T-helper 2 cell treated with Interferon-gamma antibody and Interleukin-4, amounts not matched to agents 100 ng/mL and 5 ng/mL, for 36 hours (primary cell): Measurements from ENCODE around the gene RNF144B. TPM values are rescaled to one million over a fixed set of nuclear protein-coding genes. Genes with fewer than 3 reads are reported as not detected.

ENCODE experiments used
- intact Hi-C: fragments of 100-400 bp; cut with micrococcal nuclease; formaldehyde crosslinking; loops from one replicate; pipeline ENCODE4 v1.15.1; 2023
- total RNA-seq: library from RNA; stranded (reverse); gene quantifications from 2 replicates; pipeline ENCODE4 v1.2.3, GENCODE V29; 2022

Gene RNF144B
- total RNA-seq, 1 donor from 2014 or later = 2.1 TPM

DNA sequence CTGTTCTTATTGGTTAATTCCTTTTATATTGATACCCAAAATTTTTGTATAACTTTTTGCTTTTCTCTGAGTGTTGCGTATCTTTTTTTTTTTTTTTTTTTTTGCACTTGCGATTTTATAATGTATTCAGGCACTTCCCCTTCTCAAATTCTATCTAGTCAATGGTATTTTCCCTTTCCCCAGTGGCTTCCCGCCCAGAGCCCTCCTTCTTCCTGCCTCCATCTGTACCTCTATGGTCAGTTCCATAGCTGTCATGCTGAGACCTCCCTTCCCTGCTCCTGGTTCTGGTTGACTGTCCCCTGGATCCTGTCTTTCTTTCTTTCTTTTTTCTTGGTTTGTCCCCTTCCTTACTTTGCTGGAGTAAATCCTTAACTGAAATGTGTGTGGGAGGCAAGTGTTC lies 94.7 kb downstream of the RNF144B start:
- intact Hi-C loops = no loop called here

DNA sequence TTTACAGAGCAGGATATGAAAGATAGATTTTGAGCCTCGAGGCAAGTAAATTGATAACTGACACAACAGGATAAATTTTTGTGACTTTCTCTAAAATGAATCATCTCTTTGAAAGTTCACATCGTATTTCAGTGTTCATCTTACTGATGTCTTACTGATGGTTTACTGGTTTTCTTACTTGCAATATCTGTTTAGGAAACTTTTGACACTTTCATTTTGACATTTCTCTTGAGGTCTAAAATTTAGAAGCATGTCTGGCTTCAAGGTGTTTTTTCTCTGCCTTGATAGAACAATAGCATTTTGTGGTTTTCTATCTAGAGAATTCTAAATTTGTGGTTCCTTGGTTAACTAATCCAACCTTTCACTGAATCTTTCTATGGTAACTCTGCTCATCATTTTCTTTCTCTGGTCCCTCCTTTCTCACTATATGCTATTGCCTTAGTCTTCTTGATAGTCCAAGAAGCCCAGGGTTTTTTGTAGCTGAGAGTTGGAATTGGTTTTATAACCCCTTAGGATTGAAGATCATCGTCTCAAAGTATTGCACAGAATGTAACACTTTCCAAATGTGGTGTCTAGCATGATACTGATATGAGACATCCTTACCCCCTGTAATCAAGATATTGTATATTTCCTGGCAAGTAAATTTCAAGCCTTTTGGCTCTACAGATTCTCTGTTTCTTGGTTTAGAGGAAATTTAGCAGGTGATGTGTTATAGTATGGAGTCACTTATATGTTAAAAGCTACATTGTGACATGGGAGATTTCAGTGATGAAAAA lies 98.7 kb downstream of the RNF144B start:
- intact Hi-C loops = no loop called here

DNA sequence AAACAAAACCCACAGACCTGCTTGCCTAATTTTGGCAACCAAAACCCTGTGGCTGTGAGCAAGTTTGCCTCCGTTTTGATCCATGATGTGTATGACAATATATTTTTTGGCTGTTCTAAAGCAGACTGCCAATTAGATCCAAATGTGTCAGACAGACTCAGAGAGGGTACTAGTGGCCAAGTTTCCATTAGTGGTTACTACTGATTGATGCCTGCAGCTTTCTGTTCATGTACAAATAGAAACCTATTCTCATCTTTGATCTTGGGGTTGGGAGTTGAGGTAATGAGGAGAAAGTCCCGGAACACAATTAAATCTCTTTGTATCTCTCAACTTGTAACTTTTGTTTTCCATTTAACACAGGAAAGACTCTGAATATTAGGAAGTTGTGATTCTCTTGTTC lies 100.9 kb downstream of the RNF144B start:
- intact Hi-C loops = no loop called here

DNA sequence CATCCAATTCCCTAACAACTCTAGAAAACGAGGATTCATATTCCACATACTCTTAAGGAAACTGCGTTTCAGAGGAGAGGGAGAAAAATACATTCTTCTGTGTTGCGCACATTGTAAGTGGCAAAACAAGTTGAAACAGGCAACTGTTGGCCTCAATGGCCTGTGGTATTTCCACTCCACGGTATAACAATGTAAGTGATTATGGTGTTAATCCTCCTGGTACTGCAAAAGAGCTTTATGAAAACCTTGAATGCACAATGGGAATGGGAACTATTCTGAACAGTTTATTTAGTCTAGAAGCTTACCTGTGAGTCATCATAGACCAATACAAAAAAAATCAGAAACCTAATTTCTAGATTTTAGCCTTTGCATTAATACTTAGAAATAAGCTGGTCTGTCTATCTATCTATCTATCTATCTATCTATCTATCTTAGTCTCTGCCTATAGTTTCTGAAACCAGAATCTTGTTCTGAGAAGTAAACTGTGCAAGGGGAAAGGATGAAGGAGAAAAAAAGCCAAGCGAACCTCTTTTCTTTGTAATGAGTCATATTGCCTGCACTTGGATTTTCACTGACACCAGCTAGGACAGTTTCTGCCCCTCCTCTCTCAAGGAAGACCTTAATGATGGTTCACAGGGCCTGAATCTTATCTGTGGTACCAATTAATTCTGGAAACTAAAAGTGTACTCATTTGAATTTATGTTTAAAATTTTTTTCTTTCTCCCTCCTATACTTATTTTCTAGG lies 101.5 kb downstream of the RNF144B start:
- intact Hi-C loops = no loop called here

DNA sequence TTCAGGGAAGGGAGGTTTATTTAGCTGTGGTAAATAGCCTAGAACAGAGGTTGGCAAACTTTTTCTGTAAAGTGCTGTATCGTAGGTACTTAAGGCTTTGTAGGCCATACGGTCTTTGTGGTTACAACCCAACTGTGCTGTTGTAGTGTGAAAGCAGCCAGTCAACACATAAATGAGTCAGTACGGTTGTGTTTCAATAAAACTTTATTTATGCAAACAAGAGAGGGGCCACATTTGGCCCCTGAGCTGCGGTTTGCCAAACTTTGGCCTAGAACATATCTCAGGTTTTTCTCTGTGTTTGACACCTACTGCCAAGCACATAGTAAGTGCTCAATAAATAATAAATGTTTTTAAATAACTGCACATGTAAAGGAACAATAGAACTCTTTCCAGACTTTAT lies 102.2 kb downstream of the RNF144B start:
- intact Hi-C loops = no loop called here

DNA sequence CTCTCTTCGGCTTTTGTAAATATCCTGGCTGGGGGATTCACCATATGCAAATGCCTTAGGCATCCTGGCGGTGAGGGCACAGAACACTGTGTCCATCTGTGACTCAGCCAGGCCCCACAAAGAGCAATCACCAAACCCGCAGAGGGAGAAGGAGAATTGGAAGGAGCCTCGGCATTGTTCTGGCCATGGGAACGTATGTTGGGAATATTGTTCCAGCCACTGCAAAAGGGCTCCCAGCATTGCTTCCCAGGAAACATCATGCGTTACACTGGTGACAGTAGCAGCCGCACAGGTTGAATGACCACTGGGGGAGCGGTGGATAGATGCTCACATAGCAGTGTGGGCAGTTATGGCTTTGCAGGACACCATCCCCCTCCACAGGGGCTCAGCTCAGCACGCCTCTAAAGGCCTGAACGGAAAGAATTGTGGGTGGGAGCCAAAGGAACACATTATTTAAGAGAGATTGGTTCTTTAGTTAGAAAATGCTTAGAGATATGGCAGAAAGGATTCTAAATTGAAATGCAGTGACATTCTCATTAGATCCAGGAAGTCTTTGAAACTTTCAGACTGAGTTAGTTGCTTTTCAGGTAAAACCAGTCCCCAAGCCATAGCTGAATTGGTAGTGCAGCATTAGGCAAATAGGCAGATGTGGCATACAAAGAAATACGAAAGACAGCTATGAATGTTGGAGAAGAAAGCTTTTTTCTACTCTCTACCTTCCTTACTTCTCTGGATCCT lies 104.3 kb downstream of the RNF144B start:
- intact Hi-C loops = no loop called here

DNA sequence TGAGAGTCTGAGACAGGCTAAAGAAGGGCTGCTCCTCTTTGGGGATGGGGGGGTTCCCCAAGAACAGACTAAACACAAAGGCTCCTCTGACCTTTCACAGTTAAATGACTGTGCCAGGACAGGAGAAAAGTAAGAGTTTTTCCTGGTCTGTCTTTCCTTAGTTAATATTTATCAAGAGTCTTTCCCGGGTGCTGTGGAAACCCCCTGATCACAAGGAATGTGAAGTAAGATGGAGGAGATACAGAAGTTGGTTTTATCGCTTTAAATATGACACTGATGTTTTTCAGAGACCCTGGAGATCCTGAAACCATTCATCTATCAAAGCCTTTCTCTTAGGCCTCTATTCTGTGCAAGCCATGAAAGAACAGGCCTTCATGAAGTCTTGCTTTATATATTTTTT lies 105.8 kb downstream of the RNF144B start:
- intact Hi-C loops = no loop called here

DNA sequence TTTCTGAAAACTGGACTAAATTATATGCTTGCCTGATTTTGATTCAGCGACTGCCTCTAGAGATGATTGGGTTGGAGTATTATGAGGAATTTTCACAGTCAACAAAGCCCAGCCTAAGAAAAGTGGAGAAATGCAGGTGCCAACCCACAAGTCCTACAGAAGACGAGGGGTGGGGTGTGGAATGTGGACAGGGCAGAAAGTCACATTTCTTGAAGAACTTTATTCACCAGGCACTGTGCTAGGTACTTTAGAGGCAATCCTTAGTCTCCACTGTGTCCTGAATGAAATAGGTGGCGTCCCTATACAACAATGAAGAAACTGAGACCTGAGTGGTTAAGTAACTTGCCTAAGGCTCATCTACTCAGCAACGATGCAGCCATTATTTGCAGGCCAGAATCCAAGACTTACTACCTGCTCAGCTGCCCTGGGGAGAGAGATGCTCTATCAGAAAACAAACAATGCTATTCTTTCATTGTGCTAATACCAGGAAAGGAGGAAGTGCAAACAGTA lies 106.3 kb downstream of the RNF144B start:
- intact Hi-C loops = no loop called here

DNA sequence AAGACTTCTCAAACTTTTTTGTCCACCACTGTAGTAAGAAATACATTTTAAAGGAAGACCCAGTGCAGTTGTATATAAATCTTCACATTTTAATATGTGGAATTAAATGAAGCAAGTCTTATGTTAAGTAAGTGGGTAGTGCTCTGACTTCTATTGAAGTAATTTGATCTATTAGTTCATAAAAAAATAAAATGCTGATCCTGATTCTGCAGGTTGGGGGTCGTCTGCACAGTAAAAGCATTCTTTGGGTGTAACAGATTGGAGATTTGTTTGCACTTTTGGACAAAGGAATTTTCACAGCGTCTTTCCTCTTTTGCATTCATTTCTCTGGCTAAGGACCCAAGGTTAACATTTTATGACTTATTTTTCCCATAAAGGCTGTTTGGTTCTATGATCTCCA lies 106.8 kb downstream of the RNF144B start:
- intact Hi-C loops = no loop called here

DNA sequence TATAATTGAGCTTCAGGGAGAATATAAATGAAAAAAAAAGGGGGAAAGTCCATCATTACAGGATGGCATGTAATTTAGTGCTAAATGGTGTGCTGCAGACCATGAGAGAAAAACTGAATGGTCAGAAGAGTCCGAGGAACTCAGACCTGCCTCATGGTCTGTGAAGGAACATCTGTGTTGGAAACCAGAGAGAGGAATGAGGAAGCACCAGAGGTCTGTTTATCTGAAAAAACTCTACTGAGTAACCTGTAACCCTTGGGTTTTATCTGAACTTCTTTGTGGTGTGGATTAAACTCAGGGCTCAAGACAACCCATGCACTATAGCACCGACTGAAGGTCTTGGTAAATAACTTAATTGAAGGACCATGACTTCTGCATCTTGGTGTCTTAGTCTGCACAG lies 108.1 kb downstream of the RNF144B start:
- intact Hi-C loops = no loop called here

DNA sequence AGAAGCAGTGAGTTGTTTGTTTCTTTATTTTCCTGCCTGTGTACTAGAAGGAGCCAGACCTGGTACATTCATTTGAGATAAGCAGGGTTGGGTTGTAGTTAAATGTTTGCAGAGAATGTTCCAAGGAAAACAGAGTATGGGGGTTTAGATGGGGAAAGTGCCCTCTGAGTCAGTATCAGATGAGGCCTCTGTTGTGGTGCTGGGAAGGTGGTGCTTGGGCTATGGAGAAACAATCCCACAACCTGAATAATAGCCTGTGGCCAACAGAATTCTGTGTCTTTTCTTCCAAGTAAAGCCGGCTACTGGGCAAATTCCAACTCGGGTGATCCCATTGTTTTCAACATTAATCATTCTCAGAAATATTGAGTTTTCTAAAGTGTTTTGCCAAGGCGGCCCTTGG lies 109.3 kb downstream of the RNF144B start:
- intact Hi-C loops = no loop called here

DNA sequence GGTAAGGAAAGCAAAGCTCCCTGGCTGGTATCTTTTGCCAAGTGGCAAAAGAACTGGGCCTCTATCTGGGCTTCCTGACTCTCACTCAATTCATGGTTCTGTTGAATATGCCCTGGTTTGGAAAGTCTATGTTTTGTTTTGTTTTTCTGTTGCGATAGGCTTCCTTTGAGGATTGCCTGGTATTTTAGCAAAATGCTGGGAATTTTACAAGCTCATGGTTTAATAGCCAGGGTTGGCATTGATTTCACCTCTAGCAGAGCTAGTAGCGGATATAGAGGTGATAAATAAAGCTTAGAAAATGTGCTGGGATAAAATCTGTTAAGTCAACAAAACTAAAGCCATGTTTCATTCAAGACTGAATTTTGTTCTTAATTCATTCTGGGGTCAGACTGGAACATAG lies 109.9 kb downstream of the RNF144B start:
- intact Hi-C loops = no loop called here

DNA sequence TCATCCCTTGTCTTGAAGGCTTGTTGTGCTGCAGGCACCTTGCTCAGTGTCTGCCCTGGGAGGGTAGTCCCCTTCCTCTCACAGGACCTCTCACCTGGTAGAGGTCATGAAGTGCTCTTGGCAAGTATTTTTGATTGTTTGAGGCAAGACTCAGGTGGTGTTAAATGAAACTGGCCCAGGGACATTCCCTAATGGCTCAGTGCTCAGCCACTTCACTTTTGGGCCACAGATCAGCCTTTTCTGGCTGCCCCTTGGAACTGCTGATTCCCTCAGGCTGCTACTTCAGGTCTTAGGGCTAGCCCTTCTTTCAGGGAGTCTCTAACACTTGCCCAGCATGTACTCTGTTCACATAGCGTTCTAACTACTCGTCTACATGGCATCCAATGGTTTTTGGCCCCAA lies 111.3 kb downstream of the RNF144B start:
- intact Hi-C loops = no loop called here

DNA sequence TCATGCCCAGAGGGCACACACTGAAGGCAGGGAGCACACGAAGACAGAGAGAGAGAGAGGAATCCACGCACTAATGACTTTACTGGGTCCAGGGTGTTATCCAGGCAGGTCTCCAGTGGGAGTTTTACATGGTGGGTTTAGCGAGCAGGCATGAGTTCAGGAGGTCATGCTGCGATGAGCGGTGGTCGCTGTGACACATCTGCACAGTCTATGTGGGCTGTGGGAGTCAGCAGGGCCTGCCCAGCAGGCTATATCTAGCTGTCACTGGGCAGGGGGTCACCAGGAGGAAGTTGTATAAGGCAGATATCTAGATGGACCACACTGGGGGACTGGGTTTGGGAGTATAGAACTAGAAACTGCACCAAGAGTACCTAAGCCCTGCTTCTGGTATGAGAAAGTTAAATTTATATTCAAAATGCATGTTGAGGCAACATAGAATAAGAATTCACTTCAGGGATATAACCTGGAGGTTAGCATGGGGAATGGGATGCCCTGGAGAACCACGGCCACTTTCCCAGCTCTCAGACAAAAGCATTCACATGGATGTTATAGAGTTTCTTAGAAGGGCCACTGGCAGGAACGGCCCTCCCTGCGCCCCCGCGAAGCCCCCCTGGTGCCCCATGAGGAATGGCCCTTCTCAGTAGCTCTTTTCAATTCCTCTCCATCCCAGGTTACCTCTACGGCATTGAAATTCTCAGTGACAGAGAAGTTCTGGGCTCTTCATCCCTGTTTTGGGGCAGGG lies 113.9 kb downstream of the RNF144B start:
- intact Hi-C loops = no loop called here

DNA sequence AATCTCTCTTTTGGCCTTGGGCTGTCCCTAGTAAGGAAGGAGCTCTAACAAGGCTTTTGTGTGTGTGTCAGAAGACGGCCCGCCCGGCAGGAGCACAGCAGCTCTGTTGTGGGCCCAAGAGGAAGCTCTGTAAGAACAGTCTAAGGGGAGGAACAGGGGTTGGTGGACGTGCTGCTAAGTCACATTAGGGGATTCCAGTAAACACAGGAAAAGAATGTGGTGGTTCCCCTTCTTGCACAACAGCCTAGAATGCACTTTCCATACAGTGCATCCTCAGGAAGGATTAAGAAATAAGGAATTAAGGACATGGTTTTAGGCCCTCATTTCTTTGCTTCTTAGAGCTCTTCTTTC lies 114.5 kb downstream of the RNF144B start:
- intact Hi-C loops = no loop called here

DNA sequence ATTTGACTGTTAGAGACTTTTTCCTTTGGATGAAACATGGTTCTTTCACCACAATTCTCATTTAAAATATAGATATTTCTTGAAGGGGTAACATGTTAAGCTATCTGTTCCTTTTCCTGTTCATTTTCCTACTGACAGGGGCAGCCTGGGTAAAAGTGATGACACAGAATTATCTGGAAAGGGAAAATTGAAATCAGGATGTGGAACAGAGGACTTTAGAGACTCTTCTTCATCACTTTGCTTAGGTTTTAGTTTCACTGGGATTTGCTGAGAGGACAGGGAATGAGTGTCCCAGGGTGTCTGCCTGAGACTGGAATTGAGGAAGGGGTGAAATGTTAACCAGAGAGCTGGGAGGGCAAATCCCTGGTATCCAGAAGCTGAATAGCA lies 116.0 kb downstream of the RNF144B start:
- intact Hi-C loops = no loop called here

DNA sequence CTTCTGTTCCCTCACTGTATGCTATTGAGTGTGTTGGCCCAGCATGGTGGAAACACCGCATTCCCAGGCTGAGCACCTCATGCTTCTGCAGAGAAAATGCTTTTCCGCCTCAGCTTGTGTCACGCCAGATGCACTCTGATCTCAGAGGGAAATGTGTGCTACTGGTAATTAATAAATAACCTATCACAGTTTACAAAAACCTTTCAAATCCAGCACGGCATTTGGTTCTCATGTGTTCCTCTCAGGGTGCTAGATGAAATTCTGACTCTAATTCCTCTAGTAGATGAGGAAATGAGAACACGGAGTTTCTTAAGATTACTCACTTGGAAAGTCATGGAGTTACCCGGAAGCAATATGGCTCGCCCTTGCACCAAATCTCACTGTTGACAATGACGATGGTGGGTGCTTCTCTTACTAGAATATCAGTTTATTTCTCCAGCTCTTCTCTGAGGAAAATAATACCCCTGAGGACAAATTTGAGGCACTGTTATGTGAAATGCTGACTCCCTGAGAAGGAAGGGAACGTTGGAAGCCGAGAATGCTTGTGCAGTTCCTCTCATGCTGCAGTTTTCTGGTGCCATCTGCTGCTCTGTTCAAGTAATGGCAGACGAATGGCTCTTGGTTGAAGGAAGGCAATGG lies 116.6 kb downstream of the RNF144B start:
- intact Hi-C loops = loop anchor here (1.0 kb wide), 1 partner anchor 179 kb away; no protein-coding TSS in a partner anchor

DNA sequence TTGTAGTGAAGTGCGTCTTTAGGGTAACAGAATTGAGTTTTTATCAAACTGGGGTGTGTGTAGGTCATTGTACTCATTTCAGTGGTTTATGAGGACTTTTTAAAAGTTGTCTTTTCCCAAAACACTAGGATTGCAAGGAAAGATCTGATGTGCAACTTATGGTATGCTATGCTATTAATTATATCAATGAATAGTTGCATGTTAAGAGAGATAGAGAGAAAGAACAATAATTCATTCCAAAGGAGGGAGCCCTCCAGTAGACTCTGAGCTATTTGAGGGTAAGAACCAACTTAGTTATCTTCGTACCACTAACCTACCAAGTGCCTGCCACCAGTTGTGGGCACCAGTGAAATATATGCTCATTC lies 117.1 kb downstream of the RNF144B start:
- intact Hi-C loops = loop anchor here (1.0 kb wide), 1 partner anchor 180 kb away; no protein-coding TSS in a partner anchor

DNA sequence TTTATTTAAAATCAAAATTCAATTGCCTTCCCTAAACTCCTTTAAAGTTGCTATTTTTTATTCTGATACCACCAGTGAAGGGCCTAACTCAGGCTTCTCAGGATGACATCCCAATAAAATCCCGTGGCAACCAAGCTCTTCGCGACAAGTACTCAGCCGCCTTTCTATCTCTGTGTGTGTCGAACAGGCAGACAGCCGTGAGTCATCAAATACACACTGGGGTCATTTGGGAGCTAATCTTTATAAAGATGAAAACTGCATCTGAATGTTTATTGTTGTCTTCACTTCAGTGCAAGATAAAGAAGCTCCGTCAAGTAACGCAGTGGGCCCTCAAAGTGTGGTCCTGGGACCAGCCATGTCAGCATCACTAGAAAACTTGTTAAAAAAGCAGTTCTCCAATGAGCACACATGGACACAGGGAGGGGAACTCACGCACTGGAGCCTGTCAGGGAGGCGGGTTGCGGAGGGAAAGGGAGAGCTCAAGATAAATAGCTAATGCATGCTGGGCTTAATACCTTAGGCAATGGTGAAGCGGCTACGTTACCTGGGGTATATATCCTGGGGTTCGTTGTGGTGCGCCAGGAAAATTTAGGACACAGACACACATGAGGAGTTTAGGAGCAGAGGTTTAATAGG lies 119.3 kb downstream of the RNF144B start:
- intact Hi-C loops = no loop called here

DNA sequence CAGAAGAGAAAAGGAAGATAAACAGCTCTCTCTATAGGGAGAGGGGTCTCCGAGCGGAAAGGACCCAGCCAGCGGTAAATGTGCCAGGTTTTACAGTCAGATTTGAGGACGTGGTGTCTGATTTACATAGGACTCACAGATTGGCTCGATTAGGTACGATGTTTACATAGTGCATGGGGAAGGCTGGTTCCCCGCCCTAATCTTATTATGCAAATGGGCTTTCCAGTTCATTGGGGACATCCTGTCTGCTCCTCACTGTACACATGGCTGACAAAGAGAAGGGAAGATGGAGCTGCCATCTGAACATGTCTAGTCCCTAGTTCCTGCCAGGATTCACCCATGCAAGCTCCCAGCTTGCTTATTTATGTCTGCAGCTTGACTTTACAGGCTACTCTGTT lies 119.9 kb downstream of the RNF144B start:
- intact Hi-C loops = no loop called here
